HepG2 (cell line): Measurements from ENCODE around the gene DNAJC8. TPM values are rescaled to one million over a fixed set of nuclear protein-coding genes. Genes with fewer than 3 reads are reported as not detected.
A peak's percentile ranks its signal among the peaks of the same experiment; 100 is the strongest.

Experiments
- AKAP8 ChIP-seq: sonication (generic); formaldehyde crosslinking; IDR thresholded peaks from 2 replicates; pipeline ENCODE4 v1.5.1; 2020; ENCODE audit warnings: mild to moderate bottlenecking, missing genetic modification reagents
- ATF3 ChIP-seq: sonication (generic); formaldehyde crosslinking; IDR thresholded peaks from 2 replicates; pipeline ENCODE4 v1.4.0; 2020; ENCODE audit warnings: missing genetic modification reagents
- EP300 ChIP-seq, 3 experiments: sonication (generic) in 1 of 3; formaldehyde crosslinking in 1 of 3; IDR thresholded peaks; 2 replicates each; pipeline versions ENCODE4 v1.5.1 to v1.6.1; 2011 to 2020; ENCODE audit warnings: low read depth in 2 of 3, low read length in 2 of 3, borderline replicate concordance in 1 of 3, improper control_type of control experiment in 1 of 3, mild to moderate bottlenecking in 1 of 3, missing genetic modification reagents in 1 of 3, moderate library complexity in 1 of 3
- GLI4 ChIP-seq: sonication (generic); formaldehyde crosslinking; IDR thresholded peaks from 2 replicates; pipeline ENCODE4 v1.5.1; 2020; ENCODE audit warnings: missing genetic modification reagents, mild to moderate bottlenecking, moderate library complexity, borderline replicate concordance
- HIVEP1 ChIP-seq: sonication (generic); formaldehyde crosslinking; IDR thresholded peaks from 2 replicates; pipeline ENCODE4 v1.4.0; 2020; ENCODE audit warnings: mild to moderate bottlenecking, missing genetic modification reagents
- HNF1B ChIP-seq: sonication (generic); formaldehyde crosslinking; IDR thresholded peaks from 2 replicates; pipeline ENCODE4 v1.5.1; 2020; ENCODE audit warnings: mild to moderate bottlenecking, moderate library complexity, missing genetic modification reagents
- MEIS1 ChIP-seq: sonication (generic); formaldehyde crosslinking; IDR thresholded peaks from 2 replicates; pipeline ENCODE4 v1.9.0; 2021; ENCODE audit warnings: mild to moderate bottlenecking, missing genetic modification reagents, moderate library complexity, borderline replicate concordance
- NONO ChIP-seq, 2 experiments: fragments of 450-650 bp in 1 of 2; sonication (generic) in 1 of 2; formaldehyde crosslinking in 1 of 2; IDR thresholded peaks in 1 of 2; conservative IDR thresholded peaks in 1 of 2; 2 replicates each; pipeline versions ENCODE4 v1.6.1 to v1.8.0; 2017 to 2022; ENCODE audit warnings: mild to moderate bottlenecking in 1 of 2, missing genetic modification reagents in 1 of 2, moderate library complexity in 1 of 2
- NRL ChIP-seq: sonication (generic); formaldehyde crosslinking; IDR thresholded peaks from 2 replicates; pipeline ENCODE4 v1.5.0; 2020; ENCODE audit warnings: missing genetic modification reagents, mild to moderate bottlenecking, moderate library complexity, borderline replicate concordance
- PITX1 ChIP-seq: sonication (generic); formaldehyde crosslinking; IDR thresholded peaks from 2 replicates; pipeline ENCODE4 v1.5.1; 2020; ENCODE audit warnings: mild to moderate bottlenecking, missing genetic modification reagents
- SRSF1 ChIP-seq: fragments of 200-400 bp; formaldehyde crosslinking; optimal IDR thresholded peaks from 2 replicates; pipeline ENCODE3; 2017; ENCODE audit warnings: mild to moderate bottlenecking, low read depth, low read length, moderate library complexity
- ZBTB26 ChIP-seq: IDR thresholded peaks from 2 replicates; pipeline ENCODE4 v1.6.1; 2016; ENCODE audit warnings: missing compliant biosample characterization, missing genetic modification reagents, borderline replicate concordance
- ZNF335 ChIP-seq: sonication (generic); formaldehyde crosslinking; IDR thresholded peaks from 2 replicates; pipeline ENCODE4 v1.4.0; 2020; ENCODE audit warnings: missing genetic modification reagents
- ZNF44 ChIP-seq: sonication (generic); formaldehyde crosslinking; IDR thresholded peaks from 2 replicates; pipeline ENCODE4 v1.5.1; 2020; ENCODE audit warnings: mild to moderate bottlenecking, missing genetic modification reagents
- ZNF563 ChIP-seq: sonication (generic); formaldehyde crosslinking; IDR thresholded peaks from 2 replicates; pipeline ENCODE4 v1.8.0; 2022; ENCODE audit warnings: mild to moderate bottlenecking, moderate library complexity, missing genetic modification reagents
- ZNF605 ChIP-seq: sonication (generic); formaldehyde crosslinking; IDR thresholded peaks from 2 replicates; pipeline ENCODE4 v1.8.0; 2022; ENCODE audit warnings: mild to moderate bottlenecking, missing genetic modification reagents
- polyA plus RNA-seq, 8 experiments: library from polyadenylated mRNA; depleted of rRNA in 3 of 8; stranded (reverse) in 7 of 8; unstranded in 1 of 8; fragments of >200 nt; fragmentation: Illumina TruSeq in 4 of 8; extraction: Trizol in 4 of 8; gene quantifications; 2 replicates each; pipeline versions ENCODE4 v1.2.1 to v1.2.3, GENCODE V29; 2011 to 2016; ENCODE audit warnings: low read depth in 4 of 8, missing spikeins in 1 of 8, mixed read lengths in 1 of 8; ENCODE audit not compliant: insufficient read depth in 1 of 8
- total RNA-seq, 5 experiments: library from RNA; depleted of rRNA; stranded (reverse); fragments of >200 nt; fragmentation: Illumina TruSeq; extraction: Trizol; gene quantifications; 2 replicates each; pipeline ENCODE4 v1.2.3, GENCODE V29; 2016; ENCODE audit warnings: low read depth in 1 of 5
- TF ChIP-seq, protein P1 (sequence below): sonication (generic); formaldehyde crosslinking; IDR thresholded peaks from 2 replicates; pipeline ENCODE4 v1.9.0; 2021; ENCODE audit warnings: missing genetic modification reagents, mild to moderate bottlenecking, borderline replicate concordance
- TF ChIP-seq, protein P2 (sequence below): sonication (generic); formaldehyde crosslinking; IDR thresholded peaks from 2 replicates; pipeline ENCODE4 v1.5.1; 2020; ENCODE audit warnings: mild to moderate bottlenecking, missing genetic modification reagents

DNAJC8 gene
- total and polyA plus RNA-seq, 2 of the 13 experiments (the other 11 are each of a cell fraction or from before 2014, with no cell fraction given) = 54.5 to 126 TPM

GRCh38 chr1:28259252-28259933, 26.6 kb upstream of the DNAJC8 start, which contains the start of gene SESN2 (continued):
- TF ChIP-seq NONO (IDR thresholded peaks at IDR 0.05) = no peak
- TF ChIP-seq NONO (CRISPR knock-in tag; conservative IDR thresholded peaks at IDR 0.05) = 0 out of 2 replicates have a peak, but pooled peaks have one; percentile 63
- no peak for TF ChIP-seq ZNF335 (CRISPR knock-in tag)
- 0 out of 2 replicates have a peak, but pooled peaks have one; percentile 66 for TF ChIP-seq AKAP8 (CRISPR knock-in tag)
- peak; percentile 16; the same call in 1 of the 2 replicates for TF ChIP-seq ZBTB26 (CRISPR knock-in tag)
- TF ChIP-seq, protein P1, sequence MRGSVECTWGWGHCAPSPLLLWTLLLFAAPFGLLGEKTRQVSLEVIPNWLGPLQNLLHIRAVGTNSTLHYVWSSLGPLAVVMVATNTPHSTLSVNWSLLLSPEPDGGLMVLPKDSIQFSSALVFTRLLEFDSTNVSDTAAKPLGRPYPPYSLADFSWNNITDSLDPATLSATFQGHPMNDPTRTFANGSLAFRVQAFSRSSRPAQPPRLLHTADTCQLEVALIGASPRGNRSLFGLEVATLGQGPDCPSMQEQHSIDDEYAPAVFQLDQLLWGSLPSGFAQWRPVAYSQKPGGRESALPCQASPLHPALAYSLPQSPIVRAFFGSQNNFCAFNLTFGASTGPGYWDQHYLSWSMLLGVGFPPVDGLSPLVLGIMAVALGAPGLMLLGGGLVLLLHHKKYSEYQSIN = no peak
- no peak for TF ChIP-seq NRL (CRISPR knock-in tag)
- TF ChIP-seq ZNF605 (CRISPR knock-in tag) = peak; percentile 57; the same call in 1 of the 2 replicates
- TF ChIP-seq ZNF563 = 0 out of 2 replicates have a peak, but pooled peaks have one; percentile 45
- no peak for TF ChIP-seq HNF1B (CRISPR knock-in tag)
- no peak for TF ChIP-seq GLI4 (CRISPR knock-in tag)
- TF ChIP-seq EP300 (IDR thresholded peaks at IDR 0.05; ENCODE audit: low read depth in 2 of 2, low read length in 2 of 2) = peak; percentile 27 to 56; a peak in 1 of 4 replicates
- TF ChIP-seq EP300 (CRISPR knock-in tag; IDR thresholded peaks at IDR 0.05; ENCODE audit: borderline replicate concordance) = no peak
- peak; percentile 94 for TF ChIP-seq SRSF1
- TF ChIP-seq, protein P2, sequence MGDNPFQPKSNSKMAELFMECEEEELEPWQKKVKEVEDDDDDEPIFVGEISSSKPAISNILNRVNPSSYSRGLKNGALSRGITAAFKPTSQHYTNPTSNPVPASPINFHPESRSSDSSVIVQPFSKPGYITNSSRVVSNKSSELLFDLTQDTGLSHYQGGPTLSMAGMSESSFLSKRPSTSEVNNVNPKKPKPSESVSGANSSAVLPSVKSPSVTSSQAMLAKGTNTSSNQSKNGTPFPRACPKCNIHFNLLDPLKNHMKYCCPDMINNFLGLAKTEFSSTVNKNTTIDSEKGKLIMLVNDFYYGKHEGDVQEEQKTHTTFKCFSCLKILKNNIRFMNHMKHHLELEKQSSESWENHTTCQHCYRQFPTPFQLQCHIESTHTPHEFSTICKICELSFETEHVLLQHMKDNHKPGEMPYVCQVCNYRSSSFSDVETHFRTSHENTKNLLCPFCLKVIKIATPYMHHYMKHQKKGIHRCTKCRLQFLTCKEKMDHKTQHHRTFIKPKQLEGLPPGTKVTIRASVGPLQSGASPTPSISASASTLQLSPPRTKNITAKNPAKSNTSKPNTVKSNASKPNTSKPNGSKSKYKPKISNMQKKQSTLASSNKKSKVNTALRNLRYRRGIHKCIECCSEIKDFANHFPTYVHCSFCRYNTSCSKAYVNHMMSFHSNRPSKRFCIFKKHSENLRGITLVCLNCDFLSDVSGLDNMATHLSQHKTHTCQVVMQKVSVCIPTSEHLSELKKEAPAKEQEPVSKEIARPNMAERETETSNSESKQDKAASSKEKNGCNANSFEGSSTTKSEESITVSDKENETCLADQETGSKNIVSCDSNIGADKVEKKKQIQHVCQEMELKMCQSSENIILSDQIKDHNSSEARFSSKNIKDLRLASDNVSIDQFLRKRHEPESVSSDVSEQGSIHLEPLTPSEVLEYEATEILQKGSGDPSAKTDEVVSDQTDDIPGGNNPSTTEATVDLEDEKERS = no peak
- no peak for TF ChIP-seq ZNF44 (CRISPR knock-in tag)
- 0 out of 2 replicates have a peak, but pooled peaks have one; percentile 51 for TF ChIP-seq PITX1 (CRISPR knock-in tag)
- TF ChIP-seq ATF3 (CRISPR knock-in tag) = no peak
- TF ChIP-seq HIVEP1 (CRISPR knock-in tag) = no peak
- no peak; the same call in 1 of the 2 replicates for TF ChIP-seq MEIS1 (CRISPR knock-in tag)
